GM18909 (cell line): ENCODE measurements around the gene CCDC24.

Experiments
- ATAC-seq: cut with Tn5 transposase; IDR thresholded peaks from one replicate; pipeline ENCODE4 v1.9.1; 2021; ENCODE audit warnings: mild to moderate bottlenecking; ENCODE audit not compliant: unreplicated experiment, poor library complexity

The CCDC24 gene

DNA sequence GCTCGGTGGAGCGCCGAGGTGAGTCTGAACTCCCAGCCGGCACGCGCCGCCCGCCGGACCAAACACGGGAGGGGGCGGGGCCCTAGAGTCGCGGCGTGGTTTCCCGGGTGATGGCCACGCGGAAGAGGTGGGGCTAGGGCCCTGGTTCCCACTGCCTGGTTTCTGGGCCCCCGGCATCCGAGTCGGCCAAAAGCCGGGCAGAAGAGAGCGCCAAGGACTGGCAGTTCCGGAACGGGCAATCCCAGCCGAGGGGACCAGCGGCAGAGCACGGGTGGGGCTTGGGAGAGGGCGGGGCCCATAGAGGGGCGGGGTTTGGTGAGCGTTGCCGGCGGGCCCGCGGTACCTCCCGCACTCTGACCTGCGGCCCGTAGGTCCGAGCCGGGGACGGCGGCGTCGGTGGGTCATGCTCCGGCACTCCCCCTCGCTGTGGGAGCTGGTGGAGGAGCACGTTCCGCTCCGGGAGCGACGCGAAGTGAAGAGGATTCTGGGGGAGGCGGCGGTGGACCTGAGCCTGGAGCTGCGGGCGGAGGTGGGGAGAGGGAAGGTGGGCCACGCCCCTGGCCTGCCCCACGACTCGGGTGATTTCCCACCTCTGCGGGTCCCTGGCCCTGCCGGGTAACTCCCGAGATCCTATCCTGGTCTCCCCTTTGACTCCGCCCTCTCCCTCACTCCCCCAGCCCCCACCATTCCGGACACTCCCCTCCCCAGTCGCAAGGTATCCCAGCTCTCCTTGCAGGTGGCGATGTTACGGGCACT lies at the start of gene CCDC24:
Gene CCDC24 (plus strand): TSS at position 124 of the 756 bp plus-strand sequence. CDS start 280 bp downstream, at position 404.
- peak; percentile 78 for ATAC-seq

DNA sequence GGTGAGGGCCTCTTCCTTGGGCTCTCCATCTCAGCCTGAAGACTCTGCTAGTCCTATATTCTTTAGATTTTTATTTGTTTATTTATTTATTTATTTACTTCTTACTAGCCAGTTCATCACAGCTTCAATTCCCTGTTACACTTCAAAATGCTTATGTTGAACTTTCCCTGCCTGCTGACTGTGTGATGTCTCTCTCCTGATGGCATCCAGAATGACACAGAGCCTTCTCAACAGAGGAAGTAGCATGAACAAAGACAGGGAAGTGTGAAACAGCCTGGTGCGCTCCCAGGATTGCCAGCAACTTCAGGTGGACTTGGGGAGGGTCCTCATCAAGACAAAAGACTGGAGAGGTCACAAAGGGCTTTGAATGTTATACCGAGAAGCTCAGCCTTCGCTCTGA lies 49.0 kb upstream of the CCDC24 start:
- ATAC-seq: no peak

- ATAC-seq: no peak
Observed at GRCh38 chr1:43944860-43945259, 46.5 kb upstream of the CCDC24 start.

DNA sequence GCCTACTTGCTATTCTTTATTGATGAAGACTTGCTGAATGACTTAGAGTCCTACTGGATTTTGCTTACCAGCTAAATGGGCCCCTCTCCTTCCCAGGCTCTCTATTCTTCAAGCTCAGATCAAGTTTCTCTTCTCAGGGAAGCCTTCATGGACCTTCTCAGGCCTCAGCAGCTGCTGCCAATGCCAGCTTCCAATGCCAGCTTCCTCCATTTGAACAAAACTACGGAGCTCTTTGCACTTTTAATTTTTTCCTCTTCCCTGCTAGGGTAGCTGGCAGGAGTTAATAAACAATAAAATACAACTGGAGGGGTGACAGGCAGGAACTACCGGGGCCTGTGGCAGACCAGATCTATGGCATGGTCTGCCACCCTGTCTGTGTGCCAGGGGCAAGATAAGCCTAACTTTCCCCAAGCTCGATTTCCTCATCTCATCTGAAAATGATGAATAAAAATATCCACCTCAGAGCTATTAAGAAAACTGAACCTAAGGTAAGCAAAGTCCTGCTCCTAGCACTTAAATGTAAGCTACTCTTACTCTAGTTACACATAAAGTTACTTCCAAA lies 45.6 kb upstream of the CCDC24 start:
- ATAC-seq: no peak

- peak; percentile 93 for ATAC-seq
Observed at GRCh38 chr1:43946236-43947060, 45.0 kb upstream of the CCDC24 start, which contains the start of gene IPO13. Gene IPO13 (plus strand): TSS chr1:43946950. CDS start chr1:43947601, 651 bp downstream.

GRCh38 chr1:43947061-43947873 lies 44.1 kb upstream of the CCDC24 start:
- peak; percentile 18 for ATAC-seq

- no peak for ATAC-seq
Observed at GRCh38 chr1:43947874-43948437, 43.4 kb upstream of the CCDC24 start.

- no peak for ATAC-seq
Observed at GRCh38 chr1:43949678-43950077, 41.7 kb upstream of the CCDC24 start.

DNA sequence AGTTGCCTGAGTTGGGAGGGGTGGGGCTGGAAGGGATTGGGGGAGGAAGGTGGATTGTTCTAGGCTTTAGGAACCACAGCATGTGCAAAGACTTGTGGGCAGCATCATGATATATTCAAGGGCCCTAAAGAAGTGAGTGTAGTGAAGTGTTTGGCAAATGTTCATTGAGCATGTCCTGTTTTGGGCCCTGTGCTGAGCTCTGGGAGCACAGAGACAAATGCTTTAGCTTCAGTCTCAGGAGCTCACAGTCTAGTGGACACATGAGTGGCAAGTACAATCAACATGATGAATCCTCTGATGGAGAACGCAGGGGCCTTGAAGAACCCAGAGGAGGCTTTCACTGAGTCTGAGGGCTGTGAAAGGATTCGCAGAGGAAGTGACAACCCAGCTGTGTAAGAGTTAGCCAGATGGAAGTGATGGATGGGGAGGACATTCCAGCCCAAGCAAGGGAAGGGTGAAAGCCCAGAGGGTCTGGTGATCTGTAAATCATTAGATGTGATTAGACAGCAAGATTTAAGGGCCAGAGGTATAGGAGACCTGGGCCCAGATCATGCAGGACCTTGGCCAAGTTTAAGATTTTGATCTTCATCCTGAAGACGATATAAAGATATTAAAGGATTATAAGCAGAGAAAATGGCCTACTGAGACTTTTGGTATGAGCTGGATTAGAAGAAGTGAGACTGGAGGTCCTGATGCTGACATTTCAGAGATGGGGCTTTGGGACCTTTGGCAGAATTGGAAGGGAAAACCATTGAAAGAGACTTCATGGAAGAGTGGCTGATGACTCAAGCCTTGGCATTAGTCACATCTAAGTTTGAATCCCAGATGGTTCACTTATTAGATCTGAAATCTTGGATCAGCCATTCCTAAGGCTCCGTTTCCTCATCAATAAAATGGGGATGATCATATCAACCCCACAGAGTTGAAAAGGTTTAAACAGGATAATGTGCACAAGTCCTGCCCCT lies 40.1 kb upstream of the CCDC24 start:
- no peak for ATAC-seq

DNA sequence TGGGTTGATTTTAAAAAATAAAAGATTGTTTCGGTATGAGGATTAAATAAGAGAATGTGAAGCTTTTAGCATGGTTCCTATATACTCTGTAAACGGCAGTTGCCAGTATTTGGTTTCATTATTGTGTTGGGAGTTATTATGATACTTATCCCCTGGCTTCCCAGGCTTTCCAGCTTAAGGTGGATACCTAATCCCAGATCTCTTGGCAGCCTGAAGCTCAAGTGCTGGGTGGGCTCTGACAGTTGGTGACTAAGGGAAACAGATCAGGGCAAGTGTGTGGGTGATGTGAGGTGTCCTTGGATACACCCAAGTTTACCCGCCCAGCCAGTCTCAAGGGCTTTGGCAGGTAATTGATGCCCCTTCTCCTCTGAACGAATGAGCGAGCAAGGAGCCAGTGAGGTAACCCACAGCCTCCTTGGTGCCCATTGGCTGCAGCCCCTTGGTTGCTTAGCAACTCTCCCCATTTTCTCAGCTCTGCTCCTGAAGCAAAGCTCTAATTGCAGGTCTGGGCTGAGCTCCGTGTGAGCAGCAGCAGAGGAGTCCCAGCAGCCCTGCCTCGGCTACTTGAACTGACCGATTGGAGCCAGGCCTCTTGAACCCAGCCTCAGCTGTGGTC lies 38.6 kb upstream of the CCDC24 start:
- no peak for ATAC-seq

DNA sequence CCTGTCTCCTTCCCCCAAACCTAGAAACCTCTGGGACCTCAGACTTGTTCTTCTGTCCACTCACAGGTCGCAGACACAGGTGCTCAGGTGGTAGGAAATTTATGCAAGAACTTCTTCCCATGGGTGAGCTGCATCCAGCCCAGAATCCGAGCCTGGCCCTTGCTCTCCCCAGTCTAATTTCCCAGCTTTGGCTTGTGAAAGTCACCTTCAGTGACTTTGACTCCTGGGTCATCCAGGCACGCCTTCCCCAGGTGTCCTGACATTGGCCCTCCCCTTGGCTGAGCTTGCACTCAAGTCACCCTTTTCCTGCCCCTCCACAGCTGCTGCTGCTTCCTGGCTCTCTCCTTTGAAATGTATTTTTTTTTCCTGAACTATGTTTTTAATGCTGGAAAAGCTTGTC lies 38.0 kb upstream of the CCDC24 start:
- no peak for ATAC-seq

DNA sequence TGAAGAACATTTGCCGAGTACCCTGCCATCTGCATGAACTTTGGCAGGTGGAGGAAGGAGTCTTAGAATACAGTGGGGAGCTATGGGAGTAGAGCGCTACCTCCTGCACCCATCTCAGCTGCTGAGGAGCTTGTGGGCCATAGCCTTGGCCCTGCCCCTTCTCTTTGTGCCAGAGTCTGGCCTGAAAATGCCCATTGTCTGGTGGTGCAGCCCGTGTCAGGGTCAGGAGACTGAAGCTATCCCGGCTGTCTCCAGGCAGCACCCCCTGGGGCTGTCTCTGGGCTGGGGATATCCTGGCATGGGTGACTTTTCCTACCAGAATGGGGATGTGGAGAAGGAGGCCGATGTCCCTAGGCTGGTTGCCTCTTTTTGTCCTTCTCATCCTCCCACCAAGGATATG lies 37.4 kb upstream of the CCDC24 start:
- no peak for ATAC-seq

- ATAC-seq: no peak
Observed at GRCh38 chr1:43956234-43956633, 35.2 kb upstream of the CCDC24 start.

- no peak for ATAC-seq
Observed at GRCh38 chr1:43957407-43958040, 33.9 kb upstream of the CCDC24 start.

GRCh38 chr1:43958351-43959255 lies 32.8 kb upstream of the CCDC24 start:
- ATAC-seq: no peak

- no peak for ATAC-seq
Observed at GRCh38 chr1:43960798-43961197, 30.6 kb upstream of the CCDC24 start.

DNA sequence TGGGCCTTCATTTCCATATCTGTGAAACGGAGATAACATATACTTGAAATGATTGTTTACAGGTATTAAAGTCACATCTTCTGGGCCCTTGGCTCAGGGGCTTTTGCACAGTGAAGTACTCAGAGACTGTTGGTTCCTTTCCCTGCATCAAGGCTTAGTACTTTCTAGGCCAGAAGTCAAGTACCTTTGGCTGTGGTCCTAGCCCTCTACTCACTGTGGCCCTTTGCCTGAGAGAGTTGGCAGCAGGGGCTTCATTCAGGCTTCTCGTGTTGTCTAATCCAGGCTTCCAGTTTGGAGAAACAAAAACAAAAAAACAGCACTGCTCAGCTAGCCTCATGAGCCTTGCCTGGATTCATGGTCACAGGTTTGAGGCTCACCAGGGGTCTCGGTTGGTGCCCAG lies 29.7 kb upstream of the CCDC24 start:
- no peak for ATAC-seq
